Amygdala (tissue), 56 donors: ENCODE results near the gene PLEKHH1.
"Not testable (repeated sequence)": the region's sequence is repeated elsewhere in the genome, so short reads cannot be mapped to it uniquely, and the experiment has no call there.

Experiments used
- DNase-seq, 56 donors: peaks; one replicate each; lab custom pipeline; 2025; lab: John Stamatoyannopoulos, UW

Gene PLEKHH1

GRCh38 chr14:67528276-67528675, 4.8 kb upstream of the PLEKHH1 start:
- peak in 2 of 56 donors; percentile 19 to 27 for DNase-seq

GRCh38 chr14:67529947-67530935, 2.8 kb upstream of the PLEKHH1 start:
- no peak for DNase-seq

- no peak for DNase-seq
These were observed 488 bp upstream of the PLEKHH1 start for GRCh38 chr14:67532606-67532997.

- peak in 4 of 56 donors; percentile 21 to 46 (median 40) for DNase-seq
These were observed 630 bp downstream of the PLEKHH1 start for GRCh38 chr14:67533754-67534085.

- peak in 11 of 56 donors; percentile 13 to 47 (median 40) for DNase-seq
These were observed 3.0 kb downstream of the PLEKHH1 start for GRCh38 chr14:67536087-67536486.

- DNase-seq, result no peak
These were observed 4.6 kb downstream of the PLEKHH1 start for GRCh38 chr14:67537736-67538135.

- peak in 2 of 56 donors; percentile 11 for DNase-seq
These were observed 5.4 kb downstream of the PLEKHH1 start for GRCh38 chr14:67538501-67538900.

GRCh38 chr14:67539116-67539515, 6.0 kb downstream of the PLEKHH1 start:
- DNase-seq, result peak in 50 of 56 donors; percentile 10 to 88 (median 62)

GRCh38 chr14:67541448-67542387, 8.6 kb downstream of the PLEKHH1 start:
- no peak for DNase-seq

- DNase-seq, result not testable (repeated sequence)
These were observed 9.5 kb downstream of the PLEKHH1 start for GRCh38 chr14:67542620-67543019.

- no peak for DNase-seq
These were observed 11.5 kb downstream of the PLEKHH1 start for GRCh38 chr14:67544590-67544989.

- no peak for DNase-seq
These were observed 14.2 kb downstream of the PLEKHH1 start for GRCh38 chr14:67547224-67547780.

GRCh38 chr14:67549734-67550133, 16.6 kb downstream of the PLEKHH1 start:
- DNase-seq, result no peak

GRCh38 chr14:67551123-67551522, 18.0 kb downstream of the PLEKHH1 start:
- DNase-seq, result no peak

GRCh38 chr14:67551940-67552339, 18.9 kb downstream of the PLEKHH1 start:
- no peak for DNase-seq

GRCh38 chr14:67553547-67553946, 20.5 kb downstream of the PLEKHH1 start:
- no peak for DNase-seq

GRCh38 chr14:67554341-67554740, 21.3 kb downstream of the PLEKHH1 start:
- no peak for DNase-seq

- DNase-seq, result no peak
These were observed 22.5 kb downstream of the PLEKHH1 start for GRCh38 chr14:67555518-67556090.

- no peak for DNase-seq
These were observed 23.6 kb downstream of the PLEKHH1 start for GRCh38 chr14:67556671-67557070.

- DNase-seq, result no peak
These were observed 24.0 kb downstream of the PLEKHH1 start for GRCh38 chr14:67557118-67557517.
